ENCODE data around the gene PUDP. TPM values are rescaled to one million over a fixed set of nuclear protein-coding genes. Genes with fewer than 3 reads are reported as not detected.

Gene PUDP
- total RNA-seq, 2 donors from 2014 or later = 3.4 to 12.7 TPM

DNA sequence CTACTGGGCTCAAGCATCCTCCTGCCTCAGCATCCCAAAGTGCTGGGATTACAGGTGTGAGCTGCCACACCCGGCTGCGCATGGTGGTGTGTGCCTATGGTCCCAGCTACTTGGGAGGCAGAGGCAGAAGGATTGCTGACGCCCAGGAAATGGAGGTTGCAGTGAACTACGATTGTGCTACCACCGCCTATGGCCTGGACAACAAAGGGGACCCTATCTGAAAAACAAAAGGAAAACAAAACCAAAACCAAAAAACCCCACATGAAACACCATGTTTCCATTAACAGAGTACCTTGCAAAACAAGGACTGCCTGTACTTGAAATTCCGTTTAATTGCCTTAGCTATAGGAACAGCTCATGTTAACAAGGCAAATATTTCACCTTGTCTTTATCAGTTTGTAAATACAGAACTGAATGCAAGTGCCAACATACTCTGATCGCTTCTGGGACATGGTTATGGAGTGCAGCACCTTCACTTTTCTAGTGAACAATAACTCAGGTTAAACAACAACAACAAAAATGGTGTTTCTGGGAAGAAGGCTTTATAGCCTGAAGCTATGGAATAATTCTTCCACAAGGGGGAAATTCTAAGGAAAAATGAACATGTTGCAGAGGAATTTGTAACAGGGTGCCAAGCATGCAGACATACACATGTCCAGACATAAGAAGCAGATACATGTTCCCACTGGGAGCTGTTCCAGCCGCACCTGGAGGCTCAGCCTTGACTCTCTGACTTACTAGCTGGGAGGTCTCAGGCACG lies 73.6 kb downstream of the PUDP start:
- Histone ChIP-seq H3K27me3 (replicated peaks; ENCODE audit: insufficient read depth) (no peaks in the 10 kb centered on the region), H3K27ac (no peak overlapping the region), H3K4me3 (no peak overlapping the region), H3K9me3 (no peaks in the 10 kb centered on the region), H3K4me1 (ENCODE audit: control insufficient read depth in 1 of 2, low read depth in 2 of 2) (no peaks in the 10 kb centered on the region), H3K36me3 (no peaks in the 10 kb centered on the region)
- ATAC-seq (ENCODE audit: insufficient number of reproducible peaks, low FRiP score, low read depth) (no peak), DNase-seq (ENCODE audit: low spot score) (no peak)
- TF ChIP-seq, protein P1, sequence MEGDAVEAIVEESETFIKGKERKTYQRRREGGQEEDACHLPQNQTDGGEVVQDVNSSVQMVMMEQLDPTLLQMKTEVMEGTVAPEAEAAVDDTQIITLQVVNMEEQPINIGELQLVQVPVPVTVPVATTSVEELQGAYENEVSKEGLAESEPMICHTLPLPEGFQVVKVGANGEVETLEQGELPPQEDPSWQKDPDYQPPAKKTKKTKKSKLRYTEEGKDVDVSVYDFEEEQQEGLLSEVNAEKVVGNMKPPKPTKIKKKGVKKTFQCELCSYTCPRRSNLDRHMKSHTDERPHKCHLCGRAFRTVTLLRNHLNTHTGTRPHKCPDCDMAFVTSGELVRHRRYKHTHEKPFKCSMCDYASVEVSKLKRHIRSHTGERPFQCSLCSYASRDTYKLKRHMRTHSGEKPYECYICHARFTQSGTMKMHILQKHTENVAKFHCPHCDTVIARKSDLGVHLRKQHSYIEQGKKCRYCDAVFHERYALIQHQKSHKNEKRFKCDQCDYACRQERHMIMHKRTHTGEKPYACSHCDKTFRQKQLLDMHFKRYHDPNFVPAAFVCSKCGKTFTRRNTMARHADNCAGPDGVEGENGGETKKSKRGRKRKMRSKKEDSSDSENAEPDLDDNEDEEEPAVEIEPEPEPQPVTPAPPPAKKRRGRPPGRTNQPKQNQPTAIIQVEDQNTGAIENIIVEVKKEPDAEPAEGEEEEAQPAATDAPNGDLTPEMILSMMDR (IDR thresholded peaks at IDR 0.05) = no peak

GRCh38 chrX:7073336-7073735 lies 74.6 kb downstream of the PUDP start:
- TF ChIP-seq, protein P1 (IDR thresholded peaks at IDR 0.05) = no peak
- no peaks in the 10 kb centered on the region for H3K36me3 ChIP-seq
- no peak overlapping the region for H3K27ac ChIP-seq
- H3K4me3 ChIP-seq = no peak overlapping the region
- no peaks in the 10 kb centered on the region for H3K9me3 ChIP-seq
- DNase-seq (ENCODE audit: low spot score) (no peak), ATAC-seq (ENCODE audit: insufficient number of reproducible peaks, low FRiP score, low read depth) (no peak)
- H3K27me3 ChIP-seq (replicated peaks; ENCODE audit: insufficient read depth) = no peaks in the 10 kb centered on the region
- no peaks in the 10 kb centered on the region for H3K4me1 ChIP-seq (ENCODE audit: control insufficient read depth in 1 of 2, low read depth in 2 of 2)

- no peaks in the 10 kb centered on the region for H3K27me3 ChIP-seq (replicated peaks; ENCODE audit: insufficient read depth)
- no peak overlapping the region for H3K27ac ChIP-seq
- TF ChIP-seq, protein P1 (IDR thresholded peaks at IDR 0.05) = no peak
- no peak for ATAC-seq (ENCODE audit: insufficient number of reproducible peaks, low FRiP score, low read depth)
- no peaks in the 10 kb centered on the region for H3K9me3 ChIP-seq
- H3K36me3 ChIP-seq = no peaks in the 10 kb centered on the region
- H3K4me3 ChIP-seq = no peak overlapping the region
- no peaks in the 10 kb centered on the region for H3K4me1 ChIP-seq (ENCODE audit: control insufficient read depth in 1 of 2, low read depth in 2 of 2)
- no peak for DNase-seq (ENCODE audit: low spot score)
Measured at GRCh38 chrX:7072856-7073255, 75.1 kb downstream of the PUDP start.

DNA sequence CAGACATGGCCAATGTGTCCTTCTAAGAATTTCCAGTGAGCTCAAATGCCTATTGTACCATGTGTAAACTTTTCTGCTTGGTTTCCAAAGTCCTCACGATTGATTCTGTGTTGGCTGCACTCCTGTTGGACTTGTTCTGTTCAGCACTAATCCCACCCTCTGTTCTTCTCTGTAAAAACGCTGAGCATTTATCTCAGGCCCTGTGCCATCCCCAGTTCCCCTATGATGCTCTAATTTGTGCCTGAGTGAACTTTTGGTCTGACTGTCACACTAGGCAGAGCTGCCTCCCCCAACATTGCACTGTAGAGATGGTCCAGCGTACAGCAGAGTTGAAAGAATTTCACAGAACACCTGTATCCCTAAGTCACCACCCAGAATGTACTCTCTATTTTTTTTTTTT lies 76.6 kb downstream of the PUDP start:
- Histone ChIP-seq H3K27ac (no peak overlapping the region), H3K4me3 (no peak overlapping the region), H3K9me3 (no peaks in the 10 kb centered on the region), H3K36me3 (no peaks in the 10 kb centered on the region), H3K4me1 (ENCODE audit: control insufficient read depth in 1 of 2, low read depth in 2 of 2) (no peaks in the 10 kb centered on the region), H3K27me3 (replicated peaks; ENCODE audit: insufficient read depth) (no peaks in the 10 kb centered on the region)
- TF ChIP-seq, protein P1 (IDR thresholded peaks at IDR 0.05) = no peak
- ATAC-seq (ENCODE audit: insufficient number of reproducible peaks, low FRiP score, low read depth) (no peak), DNase-seq (ENCODE audit: low spot score) (no peak)

DNA sequence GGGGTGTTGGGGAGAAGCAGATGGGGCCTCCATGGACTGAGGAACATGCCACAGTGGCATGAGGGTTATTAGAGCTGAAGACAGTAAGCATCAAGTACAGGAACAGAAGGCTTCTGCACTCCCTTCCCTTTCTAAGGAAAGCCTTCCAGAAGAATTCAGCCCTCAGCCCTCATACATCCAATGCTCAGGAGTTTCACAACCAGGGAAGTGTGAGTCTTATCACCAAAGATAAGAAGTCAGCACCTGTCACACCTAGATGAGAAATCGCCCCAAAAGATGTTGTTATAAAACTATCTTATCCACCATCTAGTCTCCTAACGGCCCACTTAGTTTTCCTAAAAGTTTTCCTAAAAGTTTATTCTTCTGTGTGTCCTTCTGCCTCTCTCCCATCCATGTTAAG lies 78.4 kb downstream of the PUDP start:
- H3K36me3 ChIP-seq = no peaks in the 10 kb centered on the region
- H3K27ac ChIP-seq = no peak overlapping the region
- no peaks in the 10 kb centered on the region for H3K27me3 ChIP-seq (replicated peaks; ENCODE audit: insufficient read depth)
- no peak overlapping the region for H3K4me3 ChIP-seq
- DNase-seq (ENCODE audit: low spot score) = no peak
- no peaks in the 10 kb centered on the region for H3K4me1 ChIP-seq (ENCODE audit: control insufficient read depth in 1 of 2, low read depth in 2 of 2)
- ATAC-seq (ENCODE audit: insufficient number of reproducible peaks, low FRiP score, low read depth) = no peak
- no peaks in the 10 kb centered on the region for H3K9me3 ChIP-seq
- TF ChIP-seq, protein P1 (IDR thresholded peaks at IDR 0.05) = no peak

Measured in thoracic aorta (tissue), 2 donors.